Liver (tissue), 9 donors: ENCODE measurements around the gene UNCX. TPM values are rescaled to one million over a fixed set of nuclear protein-coding genes. Genes with fewer than 3 reads are reported as not detected.

Experiments used
- DNase-seq: peaks from one replicate; pipeline ENCODE4 v3.0.0-alpha.2; 2017; ENCODE audit warnings: low spot score
- H3K27ac ChIP-seq, 2 donors: one replicate each; pipeline ENCODE4 v1.7.0; 2013; ENCODE audit warnings: inconsistent platforms in 2 of 2, low read length in 2 of 2, control low read depth in 1 of 2, low read depth in 1 of 2, mild to moderate bottlenecking in 1 of 2
- H3K27me3 ChIP-seq, 4 donors: one replicate each; pipeline versions ENCODE4 v1.6.1 to v1.7.0; 2013; ENCODE audit warnings: low read length in 3 of 4, inconsistent platforms in 1 of 4, mild to moderate bottlenecking in 1 of 4, moderate library complexity in 1 of 4; ENCODE audit not compliant: control insufficient read depth in 4 of 4, insufficient read depth in 4 of 4
- H3K36me3 ChIP-seq, 4 donors: one replicate each; pipeline versions ENCODE4 v1.6.1 to v1.7.0; 2013; ENCODE audit warnings: low read length in 3 of 4, mild to moderate bottlenecking in 3 of 4, low read depth in 1 of 4, moderate library complexity in 1 of 4; ENCODE audit not compliant: control insufficient read depth in 4 of 4, insufficient read depth in 3 of 4
- H3K4me1 ChIP-seq, 4 donors: one replicate each; pipeline versions ENCODE4 v1.6.1 to v1.7.0; 2013; ENCODE audit warnings: low read length in 3 of 4, mild to moderate bottlenecking in 3 of 4, moderate library complexity in 1 of 4; ENCODE audit not compliant: control insufficient read depth in 4 of 4, insufficient read depth in 4 of 4
- H3K4me3 ChIP-seq, 3 donors: one replicate each; pipeline versions ENCODE4 v1.6.1 to v1.7.0; 2013; ENCODE audit warnings: low read length in 3 of 3, control low read depth in 1 of 3, low read depth in 1 of 3, mild to moderate bottlenecking in 1 of 3
- H3K9ac ChIP-seq, 2 donors: one replicate each; pipeline ENCODE4 v1.7.0; 2013; ENCODE audit warnings: low read length in 2 of 2, mild to moderate bottlenecking in 2 of 2, moderate library complexity in 2 of 2, control low read depth in 1 of 2, low read depth in 1 of 2
- H3K9me3 ChIP-seq, 4 donors: one replicate each; pipeline versions ENCODE4 v1.6.1 to v1.7.0; 2013; ENCODE audit warnings: low read length in 3 of 4; ENCODE audit not compliant: control insufficient read depth in 4 of 4
- EGR1 ChIP-seq, 2 donors: IDR thresholded peaks; 2 replicates each; pipeline ENCODE4 v1.6.1; 2016 to 2018; ENCODE audit warnings: antibody characterized with exemption in 2 of 2, low read depth in 2 of 2
- GABPA ChIP-seq, 2 donors: IDR thresholded peaks in 1 of 2; conservative IDR thresholded peaks in 1 of 2; 2 replicates each; pipeline ENCODE4 v1.6.1; 2016; ENCODE audit warnings: antibody characterized with exemption in 2 of 2, mild to moderate bottlenecking in 1 of 2, moderate library complexity in 1 of 2
- HNF4A ChIP-seq, 2 donors: conservative IDR thresholded peaks; 2 replicates each; pipeline ENCODE4 v1.6.1; 2016; ENCODE audit warnings: antibody characterized with exemption in 2 of 2, mild to moderate bottlenecking in 2 of 2
- JUND ChIP-seq, 2 donors: IDR thresholded peaks; 2 replicates each; pipeline ENCODE4 v1.6.1; 2016; ENCODE audit warnings: antibody characterized with exemption in 2 of 2
- NR2F2 ChIP-seq: IDR thresholded peaks from 2 replicates; pipeline ENCODE4 v1.6.1; 2016; ENCODE audit warnings: antibody characterized with exemption
- RAD21 ChIP-seq, 2 donors: IDR thresholded peaks; 2 replicates each; pipeline ENCODE4 v1.6.1; 2016; ENCODE audit warnings: antibody characterized with exemption in 2 of 2, mild to moderate bottlenecking in 2 of 2
- RXRA ChIP-seq, 2 donors: IDR thresholded peaks; 2 replicates each; pipeline ENCODE4 v1.6.1; 2017 to 2018; ENCODE audit warnings: antibody characterized with exemption in 2 of 2, mild to moderate bottlenecking in 1 of 2
- SP1 ChIP-seq: IDR thresholded peaks from 2 replicates; pipeline ENCODE4 v1.6.1; 2018; ENCODE audit warnings: antibody characterized with exemption, mild to moderate bottlenecking
- TAF1 ChIP-seq: conservative IDR thresholded peaks from 2 replicates; pipeline ENCODE4 v1.6.1; 2016; ENCODE audit warnings: antibody characterized with exemption, mild to moderate bottlenecking
- YY1 ChIP-seq: IDR thresholded peaks from 2 replicates; pipeline ENCODE4 v1.6.1; 2016; ENCODE audit warnings: antibody characterized with exemption, mild to moderate bottlenecking
- WGBS: extraction: QIAGEN DNeasy Blood & Tissue Kit; methylation state at CpG from one replicate; pipeline ENCODE4 v1.1.7; 2013; 5-methylcytosine and 5-hydroxymethylcytosine counted together
- polyA plus RNA-seq, 2 donors: library from polyadenylated mRNA; stranded (reverse) in 1 of 2; unstranded in 1 of 2; fragments of 200-250 nt in 1 of 2; fragments of >200 nt in 1 of 2; fragmentation: Nextera tagmentation in 1 of 2; extraction: Ambion mirVana in 1 of 2; gene quantifications; one replicate each; pipeline versions ENCODE4 v1.2.1 to v1.2.3, GENCODE V29; 2013 to 2015
- total RNA-seq, 2 donors: library from RNA; depleted of rRNA; stranded (reverse); fragments of >200 nt; gene quantifications; one replicate each; pipeline ENCODE4 v1.2.3, GENCODE V29; 2014
- TF ChIP-seq, protein P1 (sequence below): IDR thresholded peaks from 2 replicates; pipeline ENCODE4 v1.6.1; 2016; ENCODE audit warnings: antibody characterized with exemption, mild to moderate bottlenecking
- TF ChIP-seq, protein P2 (sequence below): fragments of 150-350 bp; IDR thresholded peaks from 2 replicates; pipeline ENCODE4 v1.5.1; 2017; ENCODE audit warnings: improper control_type of control experiment, low read depth, low read length; ENCODE audit not compliant: missing input control
- TF ChIP-seq, protein P3 (sequence below): IDR thresholded peaks from 2 replicates; pipeline ENCODE4 v1.6.1; 2016; ENCODE audit warnings: antibody characterized with exemption
- TF ChIP-seq, protein P4 (sequence below): IDR thresholded peaks from 2 replicates; pipeline ENCODE4 v1.6.1; 2016; ENCODE audit warnings: antibody characterized with exemption
- donor health status: healthy.
- donor health status: healthy.
- donor health status: healthy.
- donor health status: healthy.
- donor health status: healthy.

The UNCX gene
- total and polyA plus RNA-seq, 4 donors, result not detected

DNA sequence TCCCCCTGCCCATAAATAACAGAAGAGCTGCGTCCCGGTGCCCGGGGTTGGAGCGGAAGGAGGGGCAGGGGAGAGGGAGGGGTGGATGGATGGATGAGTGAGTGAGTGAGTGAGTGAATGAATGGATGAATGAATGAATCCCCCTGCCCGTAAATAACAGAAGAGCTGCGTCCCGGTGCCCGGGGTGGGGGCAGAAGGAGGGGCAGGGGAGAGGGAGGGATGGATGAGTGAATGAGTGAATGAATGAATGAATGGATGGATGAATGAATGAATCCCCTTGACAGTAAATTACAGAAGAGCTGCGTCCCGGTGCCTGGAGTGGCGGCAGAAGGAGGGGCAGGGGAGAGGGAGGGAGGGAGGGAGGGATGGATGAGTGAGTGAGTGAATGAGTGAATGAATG is 7.6 kb upstream of the UNCX start:
- Histone ChIP-seq H3K4me1 (peaks cover 0 to 5% (median 1%) of the 10 kb centered on the region in 4 donors), H3K9ac (no peak overlapping the region), H3K36me3 (no peaks in the 10 kb centered on the region), H3K27ac (no peak overlapping the region), H3K27me3 (peaks cover 7 to 26% (median 18%) of the 10 kb centered on the region in 4 donors), H3K9me3 (no peaks in the 10 kb centered on the region), H3K4me3 (no peak overlapping the region)
- no peak for DNase-seq
- no peak for TF ChIP-seq RXRA (IDR thresholded peaks at IDR 0.05)
- TF ChIP-seq, protein P1, sequence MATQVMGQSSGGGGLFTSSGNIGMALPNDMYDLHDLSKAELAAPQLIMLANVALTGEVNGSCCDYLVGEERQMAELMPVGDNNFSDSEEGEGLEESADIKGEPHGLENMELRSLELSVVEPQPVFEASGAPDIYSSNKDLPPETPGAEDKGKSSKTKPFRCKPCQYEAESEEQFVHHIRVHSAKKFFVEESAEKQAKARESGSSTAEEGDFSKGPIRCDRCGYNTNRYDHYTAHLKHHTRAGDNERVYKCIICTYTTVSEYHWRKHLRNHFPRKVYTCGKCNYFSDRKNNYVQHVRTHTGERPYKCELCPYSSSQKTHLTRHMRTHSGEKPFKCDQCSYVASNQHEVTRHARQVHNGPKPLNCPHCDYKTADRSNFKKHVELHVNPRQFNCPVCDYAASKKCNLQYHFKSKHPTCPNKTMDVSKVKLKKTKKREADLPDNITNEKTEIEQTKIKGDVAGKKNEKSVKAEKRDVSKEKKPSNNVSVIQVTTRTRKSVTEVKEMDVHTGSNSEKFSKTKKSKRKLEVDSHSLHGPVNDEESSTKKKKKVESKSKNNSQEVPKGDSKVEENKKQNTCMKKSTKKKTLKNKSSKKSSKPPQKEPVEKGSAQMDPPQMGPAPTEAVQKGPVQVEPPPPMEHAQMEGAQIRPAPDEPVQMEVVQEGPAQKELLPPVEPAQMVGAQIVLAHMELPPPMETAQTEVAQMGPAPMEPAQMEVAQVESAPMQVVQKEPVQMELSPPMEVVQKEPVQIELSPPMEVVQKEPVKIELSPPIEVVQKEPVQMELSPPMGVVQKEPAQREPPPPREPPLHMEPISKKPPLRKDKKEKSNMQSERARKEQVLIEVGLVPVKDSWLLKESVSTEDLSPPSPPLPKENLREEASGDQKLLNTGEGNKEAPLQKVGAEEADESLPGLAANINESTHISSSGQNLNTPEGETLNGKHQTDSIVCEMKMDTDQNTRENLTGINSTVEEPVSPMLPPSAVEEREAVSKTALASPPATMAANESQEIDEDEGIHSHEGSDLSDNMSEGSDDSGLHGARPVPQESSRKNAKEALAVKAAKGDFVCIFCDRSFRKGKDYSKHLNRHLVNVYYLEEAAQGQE, result no peak
- no peak for TF ChIP-seq HNF4A (conservative IDR thresholded peaks at IDR 0.05)
- TF ChIP-seq EGR1 (IDR thresholded peaks at IDR 0.05; ENCODE audit: low read depth in 2 of 2), result no peak
- TF ChIP-seq, protein P2, sequence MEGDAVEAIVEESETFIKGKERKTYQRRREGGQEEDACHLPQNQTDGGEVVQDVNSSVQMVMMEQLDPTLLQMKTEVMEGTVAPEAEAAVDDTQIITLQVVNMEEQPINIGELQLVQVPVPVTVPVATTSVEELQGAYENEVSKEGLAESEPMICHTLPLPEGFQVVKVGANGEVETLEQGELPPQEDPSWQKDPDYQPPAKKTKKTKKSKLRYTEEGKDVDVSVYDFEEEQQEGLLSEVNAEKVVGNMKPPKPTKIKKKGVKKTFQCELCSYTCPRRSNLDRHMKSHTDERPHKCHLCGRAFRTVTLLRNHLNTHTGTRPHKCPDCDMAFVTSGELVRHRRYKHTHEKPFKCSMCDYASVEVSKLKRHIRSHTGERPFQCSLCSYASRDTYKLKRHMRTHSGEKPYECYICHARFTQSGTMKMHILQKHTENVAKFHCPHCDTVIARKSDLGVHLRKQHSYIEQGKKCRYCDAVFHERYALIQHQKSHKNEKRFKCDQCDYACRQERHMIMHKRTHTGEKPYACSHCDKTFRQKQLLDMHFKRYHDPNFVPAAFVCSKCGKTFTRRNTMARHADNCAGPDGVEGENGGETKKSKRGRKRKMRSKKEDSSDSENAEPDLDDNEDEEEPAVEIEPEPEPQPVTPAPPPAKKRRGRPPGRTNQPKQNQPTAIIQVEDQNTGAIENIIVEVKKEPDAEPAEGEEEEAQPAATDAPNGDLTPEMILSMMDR, result no peak
- TF ChIP-seq, protein P3, sequence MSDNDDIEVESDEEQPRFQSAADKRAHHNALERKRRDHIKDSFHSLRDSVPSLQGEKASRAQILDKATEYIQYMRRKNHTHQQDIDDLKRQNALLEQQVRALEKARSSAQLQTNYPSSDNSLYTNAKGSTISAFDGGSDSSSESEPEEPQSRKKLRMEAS, result no peak
- no peak for TF ChIP-seq JUND (IDR thresholded peaks at IDR 0.05)
- TF ChIP-seq GABPA (IDR thresholded peaks at IDR 0.05 in 1 of 2, conservative IDR thresholded peaks at IDR 0.05 in 1 of 2), result no peak
- TF ChIP-seq SP1, result no peak
- TF ChIP-seq, protein P4, sequence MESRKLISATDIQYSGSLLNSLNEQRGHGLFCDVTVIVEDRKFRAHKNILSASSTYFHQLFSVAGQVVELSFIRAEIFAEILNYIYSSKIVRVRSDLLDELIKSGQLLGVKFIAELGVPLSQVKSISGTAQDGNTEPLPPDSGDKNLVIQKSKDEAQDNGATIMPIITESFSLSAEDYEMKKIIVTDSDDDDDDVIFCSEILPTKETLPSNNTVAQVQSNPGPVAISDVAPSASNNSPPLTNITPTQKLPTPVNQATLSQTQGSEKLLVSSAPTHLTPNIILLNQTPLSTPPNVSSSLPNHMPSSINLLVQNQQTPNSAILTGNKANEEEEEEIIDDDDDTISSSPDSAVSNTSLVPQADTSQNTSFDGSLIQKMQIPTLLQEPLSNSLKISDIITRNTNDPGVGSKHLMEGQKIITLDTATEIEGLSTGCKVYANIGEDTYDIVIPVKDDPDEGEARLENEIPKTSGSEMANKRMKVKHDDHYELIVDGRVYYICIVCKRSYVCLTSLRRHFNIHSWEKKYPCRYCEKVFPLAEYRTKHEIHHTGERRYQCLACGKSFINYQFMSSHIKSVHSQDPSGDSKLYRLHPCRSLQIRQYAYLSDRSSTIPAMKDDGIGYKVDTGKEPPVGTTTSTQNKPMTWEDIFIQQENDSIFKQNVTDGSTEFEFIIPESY, result no peak
- TF ChIP-seq YY1, result no peak
- TF ChIP-seq NR2F2, result no peak
- WGBS, result 4% methylated on average over 11 of the region's 11 CpGs

DNA sequence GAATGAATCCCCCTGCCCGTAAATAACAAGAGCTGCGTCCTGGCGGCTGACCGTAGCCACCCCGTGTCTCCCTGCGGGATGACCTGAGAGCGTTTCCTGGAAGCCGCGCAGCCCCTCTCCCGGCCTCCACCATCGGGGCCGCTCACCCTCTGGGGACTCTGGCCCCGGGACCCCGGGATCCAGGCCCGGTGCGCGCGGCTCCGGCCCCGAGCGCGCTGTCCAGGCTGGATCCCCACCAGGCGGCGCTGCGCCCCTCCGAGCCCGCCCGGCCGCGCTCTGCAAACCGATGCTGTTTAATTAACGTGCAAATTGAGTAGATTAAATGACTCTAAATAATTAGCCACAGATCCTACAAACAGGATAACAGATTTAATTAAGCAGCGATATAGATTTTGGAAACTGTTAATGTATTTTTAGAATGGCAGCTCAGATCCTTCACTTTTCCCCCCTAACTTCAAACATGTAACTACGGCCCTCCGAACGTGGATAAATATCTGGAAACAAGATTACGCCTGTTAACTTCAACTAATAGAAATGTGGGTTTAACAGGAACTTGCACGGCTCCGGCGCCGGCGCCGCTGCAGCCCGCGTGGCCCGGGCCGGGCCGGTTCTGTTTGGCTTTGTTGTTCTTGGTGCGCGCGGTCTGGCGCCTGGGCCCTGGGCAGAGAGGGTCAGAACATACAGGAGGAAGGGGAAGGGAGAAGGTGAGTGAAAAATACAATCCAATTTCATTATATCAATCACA is 7.1 kb upstream of the UNCX start:
- 9% methylated on average over 52 of the region's 52 CpGs for WGBS
- H3K4me1 ChIP-seq, result peaks cover 0 to 5% (median 1%) of the 10 kb centered on the region in 4 donors
- H3K27ac ChIP-seq, result no peak overlapping the region
- no peaks in the 10 kb centered on the region for H3K36me3 ChIP-seq
- H3K9ac ChIP-seq, result no peak overlapping the region
- H3K27me3 ChIP-seq, result peaks cover 10 to 25% (median 18%) of the 10 kb centered on the region in 4 donors
- no peaks in the 10 kb centered on the region for H3K9me3 ChIP-seq
- peak; percentile 58 for DNase-seq
- TF ChIP-seq, protein P4, result no peak
- TF ChIP-seq, protein P2, result peak; percentile 55
- TF ChIP-seq RAD21 (IDR thresholded peaks at IDR 0.05), result peak; percentile 39 to 58
- TF ChIP-seq TAF1, result no peak
- TF ChIP-seq HNF4A (conservative IDR thresholded peaks at IDR 0.05), result no peak
- H3K4me3 ChIP-seq, result no peak overlapping the region
